Astrocyte of the hippocampus (primary cell): ENCODE results near the gene SCFD2.
A peak's percentile ranks its signal among the peaks of the same experiment; 100 is the strongest.
"Not testable (repeated sequence)": the region's sequence is repeated elsewhere in the genome, so short reads cannot be mapped to it uniquely, and the experiment has no call there.

Experiments used
- DNase-seq: peaks from one replicate; pipeline ENCODE4 v3.0.0; 2011; ENCODE audit warnings: low read depth, low spot score

The SCFD2 gene

GRCh38 chr4:53365486-53366300 lies at the start of gene SCFD2:
TSS of gene SCFD2 (minus strand) at chr4:53366061.
- peak; percentile 99 for DNase-seq

GRCh38 chr4:53409479-53409878 lies 43.6 kb upstream of the SCFD2 start:
- not testable (repeated sequence) for DNase-seq

GRCh38 chr4:53380221-53380620 lies 14.4 kb upstream of the SCFD2 start:
- no peak for DNase-seq

- no peak for DNase-seq
Observed at GRCh38 chr4:53378171-53378482, 12.3 kb upstream of the SCFD2 start.

- DNase-seq = peak; percentile 98
Observed at GRCh38 chr4:53377319-53378170, 11.7 kb upstream of the SCFD2 start, which contains the start of gene FIP1L1. TSS of gene FIP1L1 (plus strand) at chr4:53377641. CDS start at chr4:53377839, 198 bp downstream.

GRCh38 chr4:53376900-53377299 lies 11.0 kb upstream of the SCFD2 start:
- no peak for DNase-seq

GRCh38 chr4:53374777-53375258 lies 9.0 kb upstream of the SCFD2 start:
- DNase-seq = no peak

GRCh38 chr4:53371843-53372521 lies 6.1 kb upstream of the SCFD2 start:
- DNase-seq = no peak

GRCh38 chr4:53371049-53371448 lies 5.2 kb upstream of the SCFD2 start:
- DNase-seq = no peak

- DNase-seq = no peak
Observed at GRCh38 chr4:53367721-53368120, 1.9 kb upstream of the SCFD2 start.

GRCh38 chr4:53366301-53366716 lies 448 bp upstream of the SCFD2 start:
- DNase-seq = no peak

GRCh38 chr4:53365121-53365485 lies 758 bp downstream of the SCFD2 start:
- DNase-seq = peak; percentile 34

- no peak for DNase-seq
Observed at GRCh38 chr4:53364624-53365023, 1.2 kb downstream of the SCFD2 start.

GRCh38 chr4:53362093-53362492 lies 3.8 kb downstream of the SCFD2 start:
- no peak for DNase-seq

GRCh38 chr4:53361451-53361850 lies 4.4 kb downstream of the SCFD2 start:
- DNase-seq = peak; percentile 25

- no peak for DNase-seq
Observed at GRCh38 chr4:53355930-53356521, 9.8 kb downstream of the SCFD2 start.

GRCh38 chr4:53354012-53354722 lies 11.7 kb downstream of the SCFD2 start:
- DNase-seq = no peak

GRCh38 chr4:53349091-53349491 lies 16.8 kb downstream of the SCFD2 start:
- DNase-seq = no peak

GRCh38 chr4:53348046-53348445 lies 17.8 kb downstream of the SCFD2 start:
- DNase-seq = no peak

- DNase-seq = peak; percentile 63
Observed at GRCh38 chr4:53346920-53347852, 18.7 kb downstream of the SCFD2 start.
